Measurements from ENCODE around the gene SLC30A4. TPM values are rescaled to one million over a fixed set of nuclear protein-coding genes. Genes with fewer than 3 reads are reported as not detected.
"Not testable (repeated sequence)": the region's sequence is repeated elsewhere in the genome, so short reads cannot be mapped to it uniquely, and the experiment has no call there.

The SLC30A4 gene
- total RNA-seq, 4 donors from 2014 or later, result 7.2 to 27.0 (median 11.3) TPM

DNA sequence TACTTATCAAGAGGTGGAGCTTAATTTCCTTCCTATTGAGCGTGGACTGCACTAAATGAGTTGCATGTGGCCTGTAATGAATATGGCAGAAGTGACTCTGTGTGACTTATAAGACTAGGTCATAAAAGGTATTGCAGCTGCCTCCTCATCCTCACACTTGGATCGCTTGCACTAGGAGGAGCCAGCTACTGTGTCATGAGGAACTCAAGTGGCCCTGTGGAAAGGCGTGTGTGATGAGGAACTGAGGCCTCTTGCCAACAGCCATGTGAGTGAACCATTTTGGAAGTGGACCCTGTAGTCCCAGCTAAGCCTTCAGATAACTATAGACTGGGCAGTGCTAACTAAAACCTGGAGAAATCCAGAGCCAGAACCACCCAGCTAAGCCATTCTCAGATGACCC, 7.1 kb upstream of the SLC30A4 start:
- intact Hi-C loops (cut with DNase I; ENCODE audit: low total_unique reads), result no loop called here

DNA sequence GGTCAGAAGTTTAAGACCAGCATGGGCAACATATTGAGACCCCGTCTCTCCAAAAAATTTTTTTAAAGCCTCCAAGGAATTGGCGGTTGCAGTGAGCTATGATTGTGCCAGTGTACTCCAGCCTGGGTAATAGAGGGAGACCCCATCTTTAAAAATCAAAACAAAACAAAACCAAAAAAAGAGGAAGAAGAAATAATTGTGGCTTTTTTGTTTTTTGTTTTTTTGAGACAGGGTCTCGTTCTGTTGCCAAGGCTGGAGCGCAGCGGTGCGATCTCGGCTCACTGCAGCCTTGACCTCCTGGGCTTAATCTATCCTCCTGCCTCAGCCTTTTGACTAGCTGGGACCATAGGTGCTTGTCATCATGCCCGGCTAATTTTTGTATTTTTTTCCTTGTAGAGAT, 4.5 kb upstream of the SLC30A4 start:
- Histone ChIP-seq H3K27me3 (no peaks in the 10 kb centered on the region), H3K27ac (no peak overlapping the region), H3K9me3 (no peaks in the 10 kb centered on the region), H3K36me3 (no peaks in the 10 kb centered on the region), H3K4me3 (no peak overlapping the region), H3K4me1 (no peaks in the 10 kb centered on the region)
- no peak for TF ChIP-seq POLR2A (IDR thresholded peaks at IDR 0.05)
- TF ChIP-seq, protein P1, sequence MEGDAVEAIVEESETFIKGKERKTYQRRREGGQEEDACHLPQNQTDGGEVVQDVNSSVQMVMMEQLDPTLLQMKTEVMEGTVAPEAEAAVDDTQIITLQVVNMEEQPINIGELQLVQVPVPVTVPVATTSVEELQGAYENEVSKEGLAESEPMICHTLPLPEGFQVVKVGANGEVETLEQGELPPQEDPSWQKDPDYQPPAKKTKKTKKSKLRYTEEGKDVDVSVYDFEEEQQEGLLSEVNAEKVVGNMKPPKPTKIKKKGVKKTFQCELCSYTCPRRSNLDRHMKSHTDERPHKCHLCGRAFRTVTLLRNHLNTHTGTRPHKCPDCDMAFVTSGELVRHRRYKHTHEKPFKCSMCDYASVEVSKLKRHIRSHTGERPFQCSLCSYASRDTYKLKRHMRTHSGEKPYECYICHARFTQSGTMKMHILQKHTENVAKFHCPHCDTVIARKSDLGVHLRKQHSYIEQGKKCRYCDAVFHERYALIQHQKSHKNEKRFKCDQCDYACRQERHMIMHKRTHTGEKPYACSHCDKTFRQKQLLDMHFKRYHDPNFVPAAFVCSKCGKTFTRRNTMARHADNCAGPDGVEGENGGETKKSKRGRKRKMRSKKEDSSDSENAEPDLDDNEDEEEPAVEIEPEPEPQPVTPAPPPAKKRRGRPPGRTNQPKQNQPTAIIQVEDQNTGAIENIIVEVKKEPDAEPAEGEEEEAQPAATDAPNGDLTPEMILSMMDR (IDR thresholded peaks at IDR 0.05), result no peak
- no peak for DNase-seq
- intact Hi-C loops (cut with DNase I; ENCODE audit: low total_unique reads), result no loop called here

More for the DNA sequence above, 7.1 kb upstream of the SLC30A4 start:
- H3K4me1 ChIP-seq, result no peaks in the 10 kb centered on the region
- no peak overlapping the region for H3K4me3 ChIP-seq
- H3K36me3 ChIP-seq, result no peaks in the 10 kb centered on the region
- no peak overlapping the region for H3K27ac ChIP-seq
- H3K9me3 ChIP-seq, result no peaks in the 10 kb centered on the region
- no peak for DNase-seq
- H3K27me3 ChIP-seq, result no peaks in the 10 kb centered on the region
- TF ChIP-seq, protein P1 (IDR thresholded peaks at IDR 0.05), result no peak
- TF ChIP-seq POLR2A (IDR thresholded peaks at IDR 0.05), result no peak

DNA sequence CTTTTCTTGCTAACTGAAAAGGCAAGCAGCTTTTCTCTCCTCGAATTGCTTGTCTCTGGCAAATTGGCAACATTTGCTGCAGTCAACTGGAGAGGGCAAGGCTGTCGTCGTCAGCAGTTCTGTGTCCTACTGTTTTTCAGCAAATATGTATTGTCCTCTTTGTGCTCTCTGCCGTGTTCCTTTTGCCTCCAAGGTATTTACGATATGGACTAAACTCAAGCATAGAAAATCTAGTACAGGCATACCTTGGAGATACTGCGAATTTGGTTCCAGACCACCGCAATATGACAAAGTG, 558 bp upstream of the SLC30A4 start:
- Histone ChIP-seq H3K4me3 (peak overlapping the region; percentile 60 to 79), H3K4me1 (peaks cover 3 to 4% of the 10 kb centered on the region in 2 donors), H3K36me3 (no peaks in the 10 kb centered on the region), H3K27ac (peak overlapping the region; percentile 94), H3K27me3 (no peaks in the 10 kb centered on the region), H3K9me3 (no peaks in the 10 kb centered on the region)
- DNase-seq, result no peak
- TF ChIP-seq, protein P1 (IDR thresholded peaks at IDR 0.05), result no peak
- no peak for TF ChIP-seq POLR2A (IDR thresholded peaks at IDR 0.05)
- intact Hi-C loops (cut with DNase I; ENCODE audit: low total_unique reads), result no loop called here

DNA sequence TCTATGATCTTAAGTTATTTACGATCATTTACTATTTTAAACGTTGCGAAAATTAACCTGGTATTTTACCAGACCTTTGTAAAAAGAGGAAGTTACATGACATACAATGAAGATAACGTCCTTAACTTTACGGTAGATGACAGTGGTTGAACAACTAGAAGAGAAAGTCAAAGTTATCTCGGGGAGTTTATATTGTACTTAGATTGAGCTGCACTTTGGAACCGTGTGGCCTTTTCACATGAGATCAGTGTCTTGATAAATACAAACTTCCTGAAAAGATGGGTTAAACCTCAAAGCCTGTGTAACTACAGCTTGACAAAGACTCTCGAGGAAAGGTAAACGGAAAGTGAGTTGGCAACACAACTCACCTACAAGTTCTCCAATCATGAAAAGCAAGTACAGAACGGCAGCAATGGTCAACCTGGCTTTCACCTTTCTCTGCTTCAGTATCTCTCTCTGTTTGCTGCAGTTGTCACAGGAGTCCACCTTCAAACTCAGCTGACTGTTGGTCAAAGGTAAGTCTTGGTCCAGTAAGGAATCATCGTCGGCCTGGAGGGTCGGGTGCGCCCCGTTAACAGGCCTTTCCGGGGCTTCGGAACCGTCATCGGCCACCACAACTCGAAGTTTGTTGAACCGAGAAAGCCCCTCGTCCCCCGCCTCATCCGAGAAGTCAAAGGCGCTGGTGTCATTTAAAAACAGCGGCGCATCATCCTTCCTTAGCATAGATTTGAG, 793 bp downstream of the SLC30A4 start:
- Histone ChIP-seq H3K4me1 (peaks cover 3 to 4% of the 10 kb centered on the region in 2 donors), H3K27ac (peak overlapping the region; percentile 94), H3K9me3 (no peaks in the 10 kb centered on the region), H3K4me3 (peak overlapping the region; percentile 60 to 79), H3K27me3 (no peaks in the 10 kb centered on the region), H3K36me3 (no peaks in the 10 kb centered on the region)
- TF ChIP-seq POLR2A (IDR thresholded peaks at IDR 0.05), result no peak
- TF ChIP-seq, protein P1 (IDR thresholded peaks at IDR 0.05), result no peak
- intact Hi-C loops (cut with DNase I; ENCODE audit: low total_unique reads), result no loop called here
- no peak for DNase-seq

DNA sequence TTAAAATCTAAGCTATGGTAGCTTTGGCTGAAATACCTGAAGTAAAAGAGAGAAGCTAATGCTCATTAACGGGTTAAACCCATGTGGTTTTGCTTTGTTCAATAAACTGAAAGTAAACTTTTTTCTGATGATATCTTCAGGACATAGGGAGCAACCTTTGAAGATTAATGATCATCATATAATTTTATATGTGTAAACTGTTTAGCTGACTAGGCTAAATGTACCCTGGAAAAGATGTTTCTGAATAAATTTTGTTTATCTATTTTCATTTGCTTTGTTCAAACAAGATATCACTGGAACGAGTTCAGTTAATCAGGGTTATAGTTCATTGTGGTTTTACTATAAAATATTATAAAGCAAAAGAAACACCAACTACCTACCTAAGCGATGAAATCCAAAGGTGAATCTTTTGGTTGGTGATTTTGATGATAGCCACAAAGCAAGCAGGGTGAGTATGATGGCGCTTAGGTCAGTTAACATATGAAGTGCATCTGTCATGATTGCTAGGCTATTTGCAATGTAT, 11.7 kb downstream of the SLC30A4 start:
- no peaks in the 10 kb centered on the region for H3K9me3 ChIP-seq
- H3K27me3 ChIP-seq, result no peaks in the 10 kb centered on the region
- H3K36me3 ChIP-seq, result no peaks in the 10 kb centered on the region
- intact Hi-C loops (cut with DNase I; ENCODE audit: low total_unique reads), result no loop called here
- TF ChIP-seq, protein P1 (IDR thresholded peaks at IDR 0.05), result no peak
- no peak for TF ChIP-seq POLR2A (IDR thresholded peaks at IDR 0.05)
- no peak overlapping the region for H3K27ac ChIP-seq
- H3K4me1 ChIP-seq, result no peaks in the 10 kb centered on the region
- DNase-seq, result no peak
- H3K4me3 ChIP-seq, result no peak overlapping the region

DNA sequence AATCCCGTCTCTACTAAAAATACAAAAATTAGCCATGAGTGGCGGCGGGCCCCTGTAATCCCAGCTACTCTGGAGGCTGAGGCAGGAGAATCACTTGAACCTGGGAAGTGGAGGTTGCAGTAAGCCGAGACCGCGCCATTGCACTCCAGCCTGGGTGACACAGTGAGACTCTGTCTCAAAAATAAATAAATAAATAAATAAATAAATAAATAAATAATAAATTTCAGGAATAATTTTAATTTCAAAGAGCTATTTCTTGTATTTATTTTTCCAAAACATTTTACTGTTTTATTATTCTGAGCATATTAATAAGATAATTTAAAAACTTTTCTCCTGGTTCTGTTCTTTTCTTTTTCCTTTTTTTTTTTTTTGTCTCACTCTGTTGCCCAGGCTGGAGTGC, 15.4 kb downstream of the SLC30A4 start:
- H3K4me1 ChIP-seq; intact Hi-C loops (cut with DNase I; ENCODE audit: low total_unique reads); H3K4me3 ChIP-seq; H3K36me3 ChIP-seq; DNase-seq; H3K27me3 ChIP-seq; H3K27ac ChIP-seq; H3K9me3 ChIP-seq: not testable (repeated sequence)

All from uterus (tissue), 4 donors.